Measurements from ENCODE around the gene FAXDC2.

FAXDC2 gene

GRCh38 chr5:154793599-154794524 lies 56.5 kb downstream of the FAXDC2 start:
- FAIRE-seq = no peak

- no peak for FAIRE-seq
Measured at GRCh38 chr5:154791535-154791934, 58.9 kb downstream of the FAXDC2 start.

- no peak for FAIRE-seq
Measured at GRCh38 chr5:154788212-154788611, 62.2 kb downstream of the FAXDC2 start.

GRCh38 chr5:154786414-154786813 lies 64.0 kb downstream of the FAXDC2 start:
- FAIRE-seq = no peak

- FAIRE-seq = no peak
Measured at GRCh38 chr5:154784856-154785255, 65.5 kb downstream of the FAXDC2 start.

- FAIRE-seq = no peak
Measured at GRCh38 chr5:154783774-154784460, 66.5 kb downstream of the FAXDC2 start.

- FAIRE-seq = no peak
Measured at GRCh38 chr5:154782812-154783592, 67.4 kb downstream of the FAXDC2 start.

GRCh38 chr5:154782326-154782725 lies 68.1 kb downstream of the FAXDC2 start:
- no peak for FAIRE-seq

- FAIRE-seq = no peak
Measured at GRCh38 chr5:154780128-154780527, 70.3 kb downstream of the FAXDC2 start.

- no peak for FAIRE-seq
Measured at GRCh38 chr5:154779105-154779504, 71.3 kb downstream of the FAXDC2 start.

- FAIRE-seq = no peak
Measured at GRCh38 chr5:154778534-154778933, 71.9 kb downstream of the FAXDC2 start.

GRCh38 chr5:154776167-154776566 lies 74.2 kb downstream of the FAXDC2 start:
- FAIRE-seq = no peak

- FAIRE-seq = no peak
Measured at GRCh38 chr5:154773326-154773725, 77.1 kb downstream of the FAXDC2 start.

- FAIRE-seq = no peak
Measured at GRCh38 chr5:154771383-154771901, 79.0 kb downstream of the FAXDC2 start.

- no peak for FAIRE-seq
Measured at GRCh38 chr5:154770111-154770510, 80.3 kb downstream of the FAXDC2 start.
